ENCODE data around the gene OR51I1. TPM values are rescaled to one million over a fixed set of nuclear protein-coding genes. Genes with fewer than 3 reads are reported as not detected.

OR51I1 gene
- total RNA-seq, 1 experiment from 2014 or later: not detected

DNA sequence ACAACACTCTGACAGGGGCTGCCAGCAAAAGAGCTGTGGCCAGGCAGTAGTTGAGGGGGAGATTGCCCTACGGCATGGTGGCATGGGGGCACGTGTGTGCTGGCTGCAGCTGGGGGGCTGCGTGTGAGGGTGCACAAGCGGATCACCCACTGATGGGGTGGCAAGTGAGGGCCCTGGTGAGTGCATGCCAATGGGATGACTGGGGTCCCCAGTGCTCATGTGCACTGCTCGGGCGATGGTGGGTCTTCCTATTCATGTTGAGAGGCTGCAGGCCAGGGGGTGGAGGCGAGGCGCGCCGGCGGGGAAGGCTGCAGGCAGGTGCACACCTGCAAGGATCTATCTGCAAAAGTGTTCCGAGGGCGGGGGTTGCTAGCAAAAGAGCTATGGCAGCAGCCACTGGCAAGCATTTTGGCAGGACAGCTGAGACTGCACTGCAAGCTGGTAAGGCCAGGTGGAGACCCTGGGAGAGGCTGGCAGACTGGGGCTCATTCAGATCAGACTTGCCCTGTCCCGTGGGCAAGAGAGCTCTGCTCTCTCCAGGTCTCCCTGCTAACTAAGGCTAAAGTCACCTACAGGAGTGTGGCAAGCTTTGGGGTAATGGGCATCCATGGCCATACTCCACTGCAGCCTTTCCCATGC is 19.8 kb upstream of the OR51I1 start:
- H3K27me3 ChIP-seq (replicated peaks; ENCODE audit: insufficient read depth, low read depth, low read length, poor library complexity): no peaks in the 10 kb centered on the region
- no peaks in the 10 kb centered on the region for H3K4me1 ChIP-seq (ENCODE audit: insufficient read depth, low read length, poor library complexity, severe bottlenecking)
- BruUV-seq (replicated peaks): no TSS peak
- no peak for TF ChIP-seq EZH2 (IDR thresholded peaks at IDR 0.05; ENCODE audit: borderline replicate concordance, low read depth, low read length, poor library complexity, severe bottlenecking)
- TF ChIP-seq, protein P1, sequence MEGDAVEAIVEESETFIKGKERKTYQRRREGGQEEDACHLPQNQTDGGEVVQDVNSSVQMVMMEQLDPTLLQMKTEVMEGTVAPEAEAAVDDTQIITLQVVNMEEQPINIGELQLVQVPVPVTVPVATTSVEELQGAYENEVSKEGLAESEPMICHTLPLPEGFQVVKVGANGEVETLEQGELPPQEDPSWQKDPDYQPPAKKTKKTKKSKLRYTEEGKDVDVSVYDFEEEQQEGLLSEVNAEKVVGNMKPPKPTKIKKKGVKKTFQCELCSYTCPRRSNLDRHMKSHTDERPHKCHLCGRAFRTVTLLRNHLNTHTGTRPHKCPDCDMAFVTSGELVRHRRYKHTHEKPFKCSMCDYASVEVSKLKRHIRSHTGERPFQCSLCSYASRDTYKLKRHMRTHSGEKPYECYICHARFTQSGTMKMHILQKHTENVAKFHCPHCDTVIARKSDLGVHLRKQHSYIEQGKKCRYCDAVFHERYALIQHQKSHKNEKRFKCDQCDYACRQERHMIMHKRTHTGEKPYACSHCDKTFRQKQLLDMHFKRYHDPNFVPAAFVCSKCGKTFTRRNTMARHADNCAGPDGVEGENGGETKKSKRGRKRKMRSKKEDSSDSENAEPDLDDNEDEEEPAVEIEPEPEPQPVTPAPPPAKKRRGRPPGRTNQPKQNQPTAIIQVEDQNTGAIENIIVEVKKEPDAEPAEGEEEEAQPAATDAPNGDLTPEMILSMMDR (conservative IDR thresholded peaks at IDR 0.05; ENCODE audit: low read depth, low read length): no peak
- intact Hi-C loops (cut with micrococcal nuclease; ENCODE audit: unreplicated experiment): no loop called here
- no peak overlapping the region for H3K4me3 ChIP-seq (ENCODE audit: low read depth, low read length, poor library complexity, severe bottlenecking)
- no peak overlapping the region for H3K27ac ChIP-seq (ENCODE audit: low read depth, low read length, poor library complexity, severe bottlenecking)
- H3K9me3 ChIP-seq (ENCODE audit: low read depth, low read length, poor library complexity, severe bottlenecking): no peaks in the 10 kb centered on the region
- H3K36me3 ChIP-seq (ENCODE audit: insufficient read depth, low read length, poor library complexity, severe bottlenecking): no peaks in the 10 kb centered on the region
- ChIA-PET POLR2A (ENCODE audit: low non-redundant PET) (no interaction called here), CTCF (interaction anchor here (0.6 kb wide), 1 partner anchor 14 kb away, joined by 3 read pairs; no protein-coding TSS in a partner anchor)
- no peak for DNase-seq (ENCODE audit: low spot score)

DNA sequence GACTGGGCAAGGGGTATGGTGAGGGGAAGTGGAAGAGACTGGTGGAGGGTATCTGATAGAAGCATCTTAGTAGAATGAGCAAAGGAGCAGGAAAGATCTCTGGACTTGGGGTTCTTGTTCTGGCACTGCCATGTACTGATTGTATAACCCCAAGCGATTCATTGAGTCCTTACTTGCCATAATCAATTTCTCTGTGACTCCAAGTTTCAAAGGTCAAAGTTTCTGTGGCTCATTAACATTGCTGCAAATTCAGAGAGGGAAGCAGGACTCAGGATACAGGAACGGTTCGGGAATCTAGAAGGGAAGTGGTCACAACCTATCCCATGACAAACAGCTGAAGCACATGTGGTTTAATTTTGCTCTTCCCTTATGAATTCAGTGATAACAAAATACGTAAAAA is 8.1 kb upstream of the OR51I1 start:
- Histone ChIP-seq H3K36me3 (ENCODE audit: insufficient read depth, low read length, poor library complexity, severe bottlenecking) (no peaks in the 10 kb centered on the region), H3K27me3 (replicated peaks; ENCODE audit: insufficient read depth, low read depth, low read length, poor library complexity) (no peaks in the 10 kb centered on the region), H3K27ac (ENCODE audit: low read depth, low read length, poor library complexity, severe bottlenecking) (no peak overlapping the region), H3K4me3 (ENCODE audit: low read depth, low read length, poor library complexity, severe bottlenecking) (no peak overlapping the region), H3K4me1 (ENCODE audit: insufficient read depth, low read length, poor library complexity, severe bottlenecking) (no peaks in the 10 kb centered on the region), H3K9me3 (ENCODE audit: low read depth, low read length, poor library complexity, severe bottlenecking) (no peaks in the 10 kb centered on the region)
- POLR2A ChIA-PET (ENCODE audit: low non-redundant PET): no interaction called here
- DNase-seq (ENCODE audit: low spot score): no peak
- CTCF ChIA-PET: no interaction called here
- intact Hi-C loops (cut with micrococcal nuclease; ENCODE audit: unreplicated experiment): no loop called here
- TF ChIP-seq EZH2 (IDR thresholded peaks at IDR 0.05; ENCODE audit: borderline replicate concordance, low read depth, low read length, poor library complexity, severe bottlenecking): no peak
- TF ChIP-seq, protein P1 (conservative IDR thresholded peaks at IDR 0.05; ENCODE audit: low read depth, low read length): no peak
- BruUV-seq (replicated peaks): no TSS peak

DNA sequence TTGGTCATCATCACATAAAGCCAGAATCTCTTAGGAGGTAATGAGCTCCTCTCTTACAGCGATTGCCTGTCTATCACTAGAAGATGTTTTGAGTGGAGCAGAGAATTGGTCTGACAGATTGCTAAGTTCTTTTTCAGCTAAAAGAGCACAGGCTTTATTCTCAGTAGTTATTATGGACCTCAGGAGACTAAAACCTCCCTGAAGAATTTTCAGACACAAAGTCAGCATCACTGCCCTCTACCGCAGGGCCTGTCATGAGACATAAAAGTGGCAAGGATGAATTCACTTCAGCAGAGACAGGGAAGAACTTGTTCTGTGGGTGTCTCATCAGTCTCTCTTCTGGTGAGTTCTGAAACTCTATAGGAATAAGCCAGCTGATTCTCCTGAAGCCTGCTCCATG is 7.7 kb upstream of the OR51I1 start, which contains the start of gene OR51I2:
OR51I2 (plus strand) TSS at position 301 of the 400 bp plus-strand sequence. CDS start 4,166 bp downstream, outside the sequence.
- POLR2A ChIA-PET (ENCODE audit: low non-redundant PET): no interaction called here
- CTCF ChIA-PET: no interaction called here
- H3K4me1 ChIP-seq (ENCODE audit: insufficient read depth, low read length, poor library complexity, severe bottlenecking): no peaks in the 10 kb centered on the region
- no peak for DNase-seq (ENCODE audit: low spot score)
- no peaks in the 10 kb centered on the region for H3K36me3 ChIP-seq (ENCODE audit: insufficient read depth, low read length, poor library complexity, severe bottlenecking)
- no peak within 1 kb of the TSS for H3K4me3 ChIP-seq (ENCODE audit: low read depth, low read length, poor library complexity, severe bottlenecking)
- intact Hi-C loops (cut with micrococcal nuclease; ENCODE audit: unreplicated experiment): no loop called here
- no peaks in the 10 kb centered on the region for H3K27me3 ChIP-seq (replicated peaks; ENCODE audit: insufficient read depth, low read depth, low read length, poor library complexity)
- H3K9me3 ChIP-seq (ENCODE audit: low read depth, low read length, poor library complexity, severe bottlenecking): no peaks in the 10 kb centered on the region
- H3K27ac ChIP-seq (ENCODE audit: low read depth, low read length, poor library complexity, severe bottlenecking): no peak within 1 kb of the TSS
- no TSS peak for BruUV-seq (replicated peaks)
- no peak for TF ChIP-seq EZH2 (IDR thresholded peaks at IDR 0.05; ENCODE audit: borderline replicate concordance, low read depth, low read length, poor library complexity, severe bottlenecking)
- TF ChIP-seq, protein P1 (conservative IDR thresholded peaks at IDR 0.05; ENCODE audit: low read depth, low read length): no peak
